WI38 (cell line): ENCODE measurements around the gene FRRS1.

Experiments used
- H3K4me3 ChIP-seq: 2 replicates; pipeline ENCODE4 v1.5.1; 2011; ENCODE audit warnings: low read depth, mild to moderate bottlenecking, control low read depth, low read length
- CTCF ChIP-seq: IDR thresholded peaks from 2 replicates; pipeline ENCODE4 v1.5.1; 2012; ENCODE audit warnings: low read depth, mild to moderate bottlenecking, control low read depth, low read length

FRRS1 gene

GRCh38 chr1:99781798-99782197 lies 15.4 kb upstream of the FRRS1 start:
- H3K4me3 ChIP-seq = no peak overlapping the region
- TF ChIP-seq CTCF = no peak

DNA sequence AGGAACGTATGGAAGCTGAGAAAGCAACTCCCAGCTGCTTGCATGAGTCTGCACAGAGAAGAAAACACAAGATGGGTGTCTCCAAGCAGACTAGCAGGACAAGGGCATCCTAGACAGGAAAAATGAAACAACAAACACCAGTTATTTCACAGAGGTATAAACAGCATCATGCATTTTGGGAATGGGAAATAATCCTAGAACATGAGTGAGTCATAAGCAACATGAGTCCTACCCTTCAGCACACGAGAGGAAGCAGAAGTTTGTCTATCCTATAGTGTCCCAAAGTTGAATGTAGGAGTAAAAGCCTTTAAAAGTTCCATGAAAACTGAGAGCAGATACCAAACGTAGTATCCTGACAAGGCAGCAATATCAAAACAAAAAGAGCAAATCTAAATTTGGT lies 11.3 kb upstream of the FRRS1 start:
- H3K4me3 ChIP-seq = no peak overlapping the region
- no peak for TF ChIP-seq CTCF

DNA sequence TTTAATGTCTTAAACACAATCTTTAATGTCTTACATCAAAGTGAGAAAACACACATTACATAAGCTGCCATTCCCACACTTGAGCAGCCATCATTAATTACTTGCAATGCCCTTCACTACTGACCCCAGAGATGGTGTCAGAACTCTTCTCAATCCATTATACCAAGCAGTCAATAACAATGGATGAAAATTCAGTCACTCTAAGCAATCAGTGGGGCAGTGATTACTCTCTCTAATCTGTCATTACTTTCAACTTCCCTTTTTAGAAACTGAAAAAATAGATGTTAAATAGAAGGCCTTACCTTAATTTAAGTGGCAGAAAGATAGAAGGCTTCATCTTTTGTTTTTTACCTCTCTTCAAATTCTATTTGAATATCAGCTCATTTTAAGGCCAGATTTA lies 9.7 kb upstream of the FRRS1 start:
- H3K4me3 ChIP-seq = no peak overlapping the region
- TF ChIP-seq CTCF = no peak

DNA sequence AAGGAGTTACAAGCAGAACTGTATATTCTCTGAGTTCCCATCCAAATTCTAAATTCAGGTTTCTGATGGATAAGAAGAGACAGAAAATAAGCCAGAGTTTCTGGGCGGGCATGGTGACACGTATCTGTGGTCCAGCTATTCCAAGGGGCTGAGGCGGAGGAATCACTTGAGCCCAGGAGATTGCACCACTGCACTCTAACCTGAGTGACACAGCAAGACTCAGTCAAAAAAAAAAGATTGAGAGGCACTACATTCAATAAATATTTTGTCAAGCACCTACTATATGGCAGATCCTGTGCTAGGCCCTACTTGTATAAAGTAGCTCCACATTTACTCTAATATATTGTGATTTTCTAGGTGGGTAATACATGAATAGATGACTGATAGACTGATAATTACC lies 6.4 kb upstream of the FRRS1 start:
- no peak for TF ChIP-seq CTCF
- no peak overlapping the region for H3K4me3 ChIP-seq

- TF ChIP-seq CTCF = no peak
Measured at GRCh38 chr1:99771513-99771918, 5.1 kb upstream of the FRRS1 start.

GRCh38 chr1:99768524-99769245 lies 2.2 kb upstream of the FRRS1 start:
- no peak for TF ChIP-seq CTCF
- no peak overlapping the region for H3K4me3 ChIP-seq

More at GRCh38 chr1:99771513-99771918, 5.1 kb upstream of the FRRS1 start:
- H3K4me3 ChIP-seq = no peak overlapping the region

- no peak overlapping the region for H3K4me3 ChIP-seq
- TF ChIP-seq CTCF = no peak
Measured at GRCh38 chr1:99768104-99768503, 1.7 kb upstream of the FRRS1 start.
